Endodermal cell (in vitro differentiated cells): ENCODE data around the gene TEX36. TPM values are rescaled to one million over a fixed set of nuclear protein-coding genes. Genes with fewer than 3 reads are reported as not detected.
A peak's percentile ranks its signal among the peaks of the same experiment; 100 is the strongest.

Source experiments
- DNase-seq: peaks from one replicate; pipeline ENCODE4 v3.0.0-alpha.2; 2017
- H3K27ac ChIP-seq: 2 replicates; pipeline ENCODE4 v1.5.1; 2013; ENCODE audit warnings: mild to moderate bottlenecking, low read depth, low read length, moderate library complexity
- H3K27me3 ChIP-seq: 2 replicates; pipeline ENCODE4 v1.6.1; 2013; ENCODE audit warnings: mild to moderate bottlenecking, low read length, moderate library complexity; ENCODE audit not compliant: insufficient read depth, control insufficient read depth, poor library complexity, severe bottlenecking
- H3K36me3 ChIP-seq: 2 replicates; pipeline ENCODE4 v1.7.0; 2013; ENCODE audit warnings: mild to moderate bottlenecking, low read length, moderate library complexity; ENCODE audit not compliant: control insufficient read depth, insufficient read depth
- H3K4me1 ChIP-seq: one replicate; pipeline ENCODE4 v1.7.0; 2013; ENCODE audit warnings: low read length; ENCODE audit not compliant: control insufficient read depth, insufficient read depth
- H3K4me3 ChIP-seq: 2 replicates; pipeline ENCODE4 v1.5.1; 2013; ENCODE audit warnings: mild to moderate bottlenecking, low read length, moderate library complexity
- H3K9ac ChIP-seq: 2 replicates; pipeline ENCODE4 v1.6.1; 2013; ENCODE audit warnings: mild to moderate bottlenecking, low read length, moderate library complexity; ENCODE audit not compliant: poor library complexity, severe bottlenecking; ENCODE audit errors: extremely low read depth
- H3K9me3 ChIP-seq: 2 replicates; pipeline ENCODE4 v1.6.1; 2013; ENCODE audit warnings: mild to moderate bottlenecking, low read length, moderate library complexity; ENCODE audit not compliant: control insufficient read depth
- H3K27ac Mint-ChIP-seq: 2 replicates; pipeline ENCODE4 v1.8.0; 2020; ENCODE audit warnings: mixed read lengths
- H3K27me3 Mint-ChIP-seq: 2 replicates; pipeline ENCODE4 v1.8.0; 2021; ENCODE audit warnings: mild to moderate bottlenecking, mixed read lengths; ENCODE audit not compliant: insufficient read depth
- H3K36me3 Mint-ChIP-seq: 2 replicates; pipeline ENCODE4 v1.8.0; 2020; ENCODE audit warnings: low read depth, mixed read lengths
- H3K4me1 Mint-ChIP-seq: 2 replicates; pipeline ENCODE4 v1.8.0; 2020; ENCODE audit warnings: mixed read lengths
- H3K4me3 Mint-ChIP-seq: 2 replicates; pipeline ENCODE4 v1.8.0; 2020; ENCODE audit warnings: mild to moderate bottlenecking, moderate library complexity, mixed read lengths
- H3K9me3 Mint-ChIP-seq: 2 replicates; pipeline ENCODE4 v1.8.0; 2020; ENCODE audit warnings: mild to moderate bottlenecking, mixed read lengths
- WGBS, 2 experiments: methylation state at CpG; one replicate each; pipeline versions ENCODE4 v1.1.5 to v1.1.7; 2013; ENCODE audit warnings: missing lambda C conversion rate in 2 of 2, mixed read lengths in 1 of 2; ENCODE audit not compliant: insufficient coverage in 1 of 2, insufficient read length in 1 of 2; 5-methylcytosine and 5-hydroxymethylcytosine counted together
- total RNA-seq, 2 donors: library from RNA; stranded (reverse); fragmentation: NEBNext Ultra II Directional in 1 of 2; extraction: Animal tissue kit (Norgen Biotek cat#: 25700) in 1 of 2; gene quantifications; 2 replicates in 1 of 2; 3 replicates in 1 of 2; pipeline ENCODE4 v1.2.1, GENCODE V29; 2021
- TF ChIP-seq, protein P1 (sequence below): fragments of 200-600 bp; sonication (generic); conservative IDR thresholded peaks from 2 replicates; pipeline ENCODE4 v1.5.0; 2021; ENCODE audit warnings: antibody characterized with exemption, mild to moderate bottlenecking

TEX36 gene
- total RNA-seq, 2 donors from 2014 or later, result not detected

DNA sequence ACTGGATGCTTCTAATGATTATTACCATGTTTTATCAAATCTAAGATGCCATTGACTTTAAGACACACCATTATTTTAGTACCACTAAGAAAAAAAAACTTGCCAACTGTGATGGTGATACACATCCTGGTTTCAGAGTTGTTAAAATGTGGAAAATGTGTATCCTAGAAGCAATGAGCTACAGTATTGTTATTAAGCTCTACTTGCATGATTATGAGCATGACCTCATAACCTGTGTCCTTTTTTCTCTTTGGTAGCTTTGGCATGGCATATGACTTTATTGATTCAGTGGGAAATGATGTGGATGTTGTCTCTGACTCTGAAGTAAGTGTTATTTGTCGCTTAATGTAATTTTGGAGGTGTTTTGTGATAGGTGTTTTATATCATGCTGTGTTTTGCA lies 39.8 kb upstream of the TEX36 start:
- Histone ChIP-seq H3K27ac (no peak overlapping the region), H3K27me3 (no peaks in the 10 kb centered on the region), H3K4me3 (no peak overlapping the region), H3K36me3 (peaks cover 66% of the 10 kb centered on the region), H3K9me3 (no peaks in the 10 kb centered on the region), H3K9ac (no peak overlapping the region), H3K4me1 (peaks cover 7% of the 10 kb centered on the region)
- Mint-ChIP-seq H3K36me3 (peaks cover 48% of the 10 kb centered on the region), H3K27ac (no peak overlapping the region), H3K9me3 (peaks cover 1% of the 10 kb centered on the region), H3K27me3 (no peaks in the 10 kb centered on the region), H3K4me3 (no peak overlapping the region), H3K4me1 (peaks cover 10% of the 10 kb centered on the region)
- no peak for DNase-seq
- TF ChIP-seq, protein P1, sequence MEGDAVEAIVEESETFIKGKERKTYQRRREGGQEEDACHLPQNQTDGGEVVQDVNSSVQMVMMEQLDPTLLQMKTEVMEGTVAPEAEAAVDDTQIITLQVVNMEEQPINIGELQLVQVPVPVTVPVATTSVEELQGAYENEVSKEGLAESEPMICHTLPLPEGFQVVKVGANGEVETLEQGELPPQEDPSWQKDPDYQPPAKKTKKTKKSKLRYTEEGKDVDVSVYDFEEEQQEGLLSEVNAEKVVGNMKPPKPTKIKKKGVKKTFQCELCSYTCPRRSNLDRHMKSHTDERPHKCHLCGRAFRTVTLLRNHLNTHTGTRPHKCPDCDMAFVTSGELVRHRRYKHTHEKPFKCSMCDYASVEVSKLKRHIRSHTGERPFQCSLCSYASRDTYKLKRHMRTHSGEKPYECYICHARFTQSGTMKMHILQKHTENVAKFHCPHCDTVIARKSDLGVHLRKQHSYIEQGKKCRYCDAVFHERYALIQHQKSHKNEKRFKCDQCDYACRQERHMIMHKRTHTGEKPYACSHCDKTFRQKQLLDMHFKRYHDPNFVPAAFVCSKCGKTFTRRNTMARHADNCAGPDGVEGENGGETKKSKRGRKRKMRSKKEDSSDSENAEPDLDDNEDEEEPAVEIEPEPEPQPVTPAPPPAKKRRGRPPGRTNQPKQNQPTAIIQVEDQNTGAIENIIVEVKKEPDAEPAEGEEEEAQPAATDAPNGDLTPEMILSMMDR, result no peak
- 92 to 100% methylated on average over 1 of the region's 1 CpG for WGBS, 2 experiments

DNA sequence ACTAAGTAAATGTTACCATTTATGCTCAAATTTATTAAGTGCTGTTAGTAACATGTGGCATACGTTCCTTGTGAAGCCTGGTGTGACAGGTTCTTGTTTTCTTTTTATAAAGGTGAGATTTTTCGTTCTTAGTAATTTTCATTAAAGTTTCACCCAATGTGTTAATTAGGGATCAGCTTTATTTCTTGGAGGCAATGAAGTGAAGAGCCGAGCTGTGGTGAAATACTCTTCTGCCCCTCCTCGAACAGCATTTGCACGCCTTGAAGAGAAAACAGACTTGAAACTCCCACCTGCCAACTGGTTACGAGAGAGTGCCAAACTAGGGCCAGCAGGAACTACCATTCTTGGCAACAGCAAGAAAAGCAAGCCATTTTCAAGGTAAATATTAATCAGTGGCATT lies 38.1 kb upstream of the TEX36 start:
- no peak for DNase-seq
- peaks cover 1% of the 10 kb centered on the region for H3K9me3 Mint-ChIP-seq
- peaks cover 10% of the 10 kb centered on the region for H3K4me1 Mint-ChIP-seq
- peak overlapping the region; percentile 100 for H3K4me3 ChIP-seq
- H3K27me3 ChIP-seq, result no peaks in the 10 kb centered on the region
- H3K27ac Mint-ChIP-seq, result no peak overlapping the region
- H3K9me3 ChIP-seq, result no peaks in the 10 kb centered on the region
- TF ChIP-seq, protein P1, result no peak
- WGBS, 2 experiments, result 93 to 94% methylated on average over 6 of the region's 6 CpGs
- H3K27ac ChIP-seq, result no peak overlapping the region
- peaks cover 39% of the 10 kb centered on the region for H3K36me3 Mint-ChIP-seq
- peaks cover 48% of the 10 kb centered on the region for H3K36me3 ChIP-seq
- peak overlapping the region; percentile 89 for H3K4me3 Mint-ChIP-seq
- H3K4me1 ChIP-seq, result peaks cover 7% of the 10 kb centered on the region
- no peak overlapping the region for H3K9ac ChIP-seq
- H3K27me3 Mint-ChIP-seq, result no peaks in the 10 kb centered on the region

DNA sequence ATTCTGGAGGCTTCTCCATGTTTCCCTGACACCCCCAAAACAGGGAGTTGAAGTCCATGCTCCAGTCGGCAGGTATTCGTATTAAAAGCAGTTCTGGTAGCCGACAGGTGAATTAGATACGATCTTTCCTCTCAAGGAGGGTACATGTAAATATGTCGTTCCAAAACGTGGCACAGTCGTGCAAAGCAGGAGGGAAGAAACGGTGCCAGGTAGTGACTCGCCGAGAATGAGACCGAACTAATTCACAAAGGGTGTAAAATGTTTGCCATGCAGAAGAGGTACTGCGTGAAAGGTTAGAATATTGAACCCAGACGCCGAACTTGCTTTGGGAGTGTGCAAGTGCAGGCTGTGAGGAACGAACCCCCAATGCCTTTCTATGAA lies 37.0 kb upstream of the TEX36 start:
- TF ChIP-seq, protein P1, result no peak

More for the DNA sequence above, 37.0 kb upstream of the TEX36 start:
- Mint-ChIP-seq H3K4me1 (peaks cover 10% of the 10 kb centered on the region), H3K27me3 (no peaks in the 10 kb centered on the region), H3K36me3 (peaks cover 32% of the 10 kb centered on the region), H3K9me3 (peaks cover 3% of the 10 kb centered on the region), H3K4me3 (peak overlapping the region; percentile 89), H3K27ac (peak overlapping the region; percentile 89)
- H3K27me3 ChIP-seq, result no peaks in the 10 kb centered on the region
- peaks cover 39% of the 10 kb centered on the region for H3K36me3 ChIP-seq
- DNase-seq, result no peak
- no peaks in the 10 kb centered on the region for H3K9me3 ChIP-seq
- 2 to 5% methylated on average over 15 of the region's 15 CpGs for WGBS, 2 experiments
- peak overlapping the region; percentile 95 for H3K9ac ChIP-seq
- H3K27ac ChIP-seq, result no peak overlapping the region
- peaks cover 7% of the 10 kb centered on the region for H3K4me1 ChIP-seq
- peak overlapping the region; percentile 100 for H3K4me3 ChIP-seq
